HG03354 (cell line): Measurements from ENCODE around the gene CCL4.
A peak's percentile ranks its signal among the peaks of the same experiment; 100 is the strongest.
"Not testable (repeated sequence)": the region's sequence is repeated elsewhere in the genome, so short reads cannot be mapped to it uniquely, and the experiment has no call there.

Experiments
- ATAC-seq: cut with Tn5 transposase; IDR thresholded peaks from one replicate; pipeline ENCODE4 v1.9.1; 2021; ENCODE audit warnings: mild to moderate bottlenecking; ENCODE audit not compliant: unreplicated experiment, poor library complexity, severe bottlenecking

The CCL4 gene

GRCh38 chr17:36087471-36087870 lies 16.2 kb upstream of the CCL4 start:
- not testable (repeated sequence) for ATAC-seq

GRCh38 chr17:36087897-36088572 lies 15.6 kb upstream of the CCL4 start:
- not testable (repeated sequence) for ATAC-seq

DNA sequence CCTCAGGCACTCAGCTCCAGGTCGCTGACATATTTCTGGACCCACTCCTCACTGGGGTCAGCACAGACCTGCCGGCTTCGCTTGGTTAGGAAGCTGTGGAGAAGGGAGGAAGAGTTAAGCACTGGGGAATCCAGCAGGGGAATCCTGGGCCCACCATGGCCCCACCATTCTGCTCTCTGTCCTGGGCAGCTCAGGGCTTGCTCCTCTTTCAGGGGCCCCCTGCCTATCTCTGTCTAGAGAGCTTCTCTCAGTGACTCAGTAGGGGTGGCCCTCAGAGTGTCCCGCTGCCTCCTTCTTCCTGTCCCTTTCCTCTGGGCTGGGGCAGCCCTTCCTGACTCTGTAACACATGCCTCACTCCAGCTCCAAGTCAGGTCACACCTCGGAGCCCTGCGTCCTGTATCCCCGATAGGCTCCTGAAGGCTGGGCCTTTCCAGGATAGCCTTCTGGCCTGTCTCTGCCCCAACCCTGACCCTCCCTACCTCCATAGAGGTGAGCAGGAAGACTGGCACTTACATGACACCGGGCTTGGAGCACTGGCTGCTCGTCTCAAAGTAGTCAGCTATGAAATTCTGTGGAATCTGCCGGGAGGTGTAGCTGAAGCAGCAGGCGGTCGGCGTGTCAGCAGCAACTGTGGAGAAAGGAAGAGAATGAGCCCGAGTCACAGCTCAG lies 14.8 kb upstream of the CCL4 start:
- no peak for ATAC-seq

DNA sequence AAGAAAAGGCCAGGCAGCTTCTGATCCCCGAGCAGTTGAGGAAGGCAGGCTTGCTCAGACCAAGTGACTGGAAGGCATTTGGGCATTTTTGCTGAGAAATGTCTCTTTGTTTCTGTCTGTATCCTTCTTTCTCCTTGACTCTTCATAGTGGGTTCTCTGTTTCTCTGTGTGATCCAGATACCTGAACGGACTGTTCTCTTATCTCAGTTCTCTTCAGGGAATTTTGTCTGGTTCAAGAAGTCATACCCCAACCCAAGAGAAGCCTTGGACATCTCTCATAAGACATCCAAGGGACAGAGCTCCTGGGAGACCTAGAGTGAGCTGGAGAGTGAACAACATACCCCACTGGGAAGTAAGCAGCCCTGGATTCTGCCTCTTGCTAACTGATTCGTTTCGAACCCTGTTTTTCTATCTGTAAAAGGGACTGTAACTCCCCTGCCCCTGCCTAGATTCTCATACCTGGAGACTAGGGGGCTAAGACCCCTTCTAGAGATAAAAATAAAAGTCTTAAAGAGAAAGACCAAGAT lies 14.2 kb upstream of the CCL4 start:
- no peak for ATAC-seq

DNA sequence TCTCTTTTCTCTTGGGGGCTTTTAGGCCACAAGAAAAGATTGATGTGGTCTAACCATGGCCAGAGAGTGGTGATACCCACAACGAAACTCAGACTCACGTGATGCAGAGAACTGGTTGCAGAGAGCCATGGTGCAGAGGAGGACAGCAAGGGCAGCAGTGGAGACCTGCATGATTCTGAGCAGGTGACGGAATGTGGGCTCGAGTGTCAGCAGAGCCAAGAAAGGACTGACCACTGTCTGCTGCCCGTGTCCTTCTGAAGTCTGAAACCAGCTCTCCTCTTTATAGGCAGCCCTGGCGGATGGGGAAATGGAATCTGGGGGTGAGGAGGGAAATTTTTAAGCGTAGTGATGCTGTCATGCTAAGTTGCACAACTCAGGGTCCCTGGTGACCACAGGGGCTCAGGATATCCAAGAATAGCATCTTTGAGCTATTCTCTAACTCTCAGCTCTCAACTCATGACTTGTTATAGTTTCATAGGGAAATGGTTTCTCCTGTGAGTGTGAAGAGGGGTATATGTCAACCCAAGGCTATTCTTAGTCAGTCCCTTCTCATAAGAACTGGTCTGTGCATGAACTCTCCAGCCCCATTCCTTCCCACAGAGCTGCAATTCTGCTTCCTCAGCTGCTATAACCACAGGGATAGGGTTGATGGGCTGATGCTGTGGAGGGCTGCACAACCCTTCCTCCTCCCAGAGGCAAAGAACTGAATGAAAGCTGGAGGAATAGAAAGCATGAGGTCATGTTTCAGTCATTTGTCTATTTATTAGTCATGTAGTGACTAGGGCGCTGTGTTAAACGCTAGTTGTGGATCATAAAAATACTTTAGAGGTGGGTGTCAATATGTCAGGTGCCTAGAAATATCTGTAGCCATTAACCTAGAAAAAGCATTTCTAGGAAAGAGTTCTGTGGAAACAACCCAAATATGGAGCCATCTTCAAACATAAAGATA lies 13.5 kb upstream of the CCL4 start, which contains the start of gene CCL3:
Gene CCL3 (minus strand): TSS at position 256 of the 949 bp plus-strand sequence. CDS start 85 bp downstream, at position 171.
- ATAC-seq = peak; percentile 76

GRCh38 chr17:36092230-36092629 lies 11.4 kb upstream of the CCL4 start:
- ATAC-seq = no peak

DNA sequence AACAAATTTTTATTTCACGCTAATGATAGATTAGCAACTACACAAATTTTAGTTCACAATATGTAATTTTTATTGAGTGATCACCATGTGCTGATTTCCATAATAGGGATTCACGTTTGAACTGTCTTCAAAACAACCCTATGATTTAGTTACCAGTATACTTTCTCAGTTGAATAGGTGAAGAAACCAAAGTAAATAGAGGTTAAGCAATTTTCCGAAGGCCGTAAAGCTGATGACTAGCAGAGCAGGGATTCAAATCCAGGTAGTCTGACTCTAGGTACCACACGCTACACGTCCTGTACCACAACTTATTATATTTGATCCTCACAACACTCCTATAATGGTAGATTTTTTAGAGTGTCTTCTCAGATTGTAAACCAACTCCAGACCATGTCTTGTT lies 10.9 kb upstream of the CCL4 start:
- not testable (repeated sequence) for ATAC-seq

DNA sequence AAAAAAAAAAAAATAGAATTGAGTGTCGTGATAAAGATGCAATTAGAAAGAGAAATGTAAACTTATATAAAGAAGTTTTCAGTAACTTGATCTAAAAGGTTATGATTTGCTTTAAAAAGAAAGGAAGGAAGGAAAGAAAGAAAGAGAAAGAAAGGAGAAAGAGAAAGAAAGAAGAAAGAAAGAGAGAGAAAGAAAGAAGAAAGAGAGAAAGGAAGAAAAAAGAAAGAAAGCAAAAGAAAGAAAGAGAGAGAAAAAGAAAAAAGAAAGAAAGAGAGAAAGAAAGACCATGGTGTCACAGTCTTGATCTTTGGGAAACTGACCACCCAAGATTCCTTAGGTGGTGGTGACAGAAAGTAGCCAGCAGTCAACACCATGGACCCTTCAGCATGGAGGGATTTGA lies 9.4 kb upstream of the CCL4 start:
- ATAC-seq = no peak

- no peak for ATAC-seq
Observed at GRCh38 chr17:36094746-36095145, 8.9 kb upstream of the CCL4 start.

DNA sequence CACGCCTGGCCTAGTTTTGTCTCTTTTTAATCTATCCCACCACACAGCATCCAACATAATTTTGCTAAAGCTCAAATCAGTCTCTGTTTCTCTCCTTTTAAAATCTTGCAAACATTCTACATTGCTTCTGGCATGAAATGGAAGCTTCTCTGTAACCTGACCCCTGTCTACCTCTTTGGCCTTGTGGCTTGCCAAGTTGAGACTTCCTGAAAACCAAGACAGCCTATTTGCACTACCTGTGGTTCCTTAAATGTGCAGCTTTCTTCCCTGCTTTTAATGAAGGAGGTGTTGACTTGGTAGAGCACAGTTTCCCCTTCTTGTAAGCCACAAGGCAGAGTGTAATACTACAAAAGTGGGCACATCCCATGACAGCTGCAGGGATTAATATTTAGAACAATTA lies 7.6 kb upstream of the CCL4 start:
- no peak for ATAC-seq

DNA sequence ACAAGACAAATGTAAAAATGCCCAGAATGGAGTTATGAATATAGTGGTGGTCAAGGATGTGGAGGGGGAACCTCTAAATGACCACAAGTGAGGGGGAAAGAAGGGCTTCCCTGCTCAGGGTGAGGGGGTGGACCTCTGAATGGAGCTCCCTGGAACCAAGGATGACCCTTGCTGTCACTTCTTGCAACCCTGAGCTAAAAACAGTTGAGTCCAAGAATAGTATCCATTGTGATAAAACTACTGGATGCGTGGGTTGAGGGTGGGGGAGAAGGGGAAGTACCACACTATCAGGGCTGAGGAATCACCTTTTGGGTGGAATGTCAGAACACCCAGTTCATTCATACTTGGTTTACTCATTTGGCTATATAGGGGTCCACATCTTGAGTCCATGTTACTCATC lies 4.6 kb upstream of the CCL4 start:
- not testable (repeated sequence) for ATAC-seq

DNA sequence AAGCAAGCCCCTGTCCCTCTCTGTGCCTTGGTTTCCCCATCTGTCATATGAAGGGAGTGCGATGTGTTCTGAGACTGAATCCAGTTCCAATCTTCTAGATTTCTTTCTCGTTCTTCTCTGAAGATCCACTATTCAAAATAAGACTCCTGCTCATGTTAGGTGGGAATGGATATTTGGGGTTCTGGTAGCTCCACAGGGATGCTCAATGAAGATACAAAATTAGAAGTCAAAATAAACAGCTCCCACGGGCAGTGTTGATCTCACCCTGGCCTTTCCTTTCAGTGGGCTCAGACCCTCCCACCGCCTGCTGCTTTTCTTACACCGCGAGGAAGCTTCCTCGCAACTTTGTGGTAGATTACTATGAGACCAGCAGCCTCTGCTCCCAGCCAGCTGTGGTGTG lies 619 bp downstream of the CCL4 start:
- not testable (repeated sequence) for ATAC-seq

GRCh38 chr17:36104701-36105181 lies 1.1 kb downstream of the CCL4 start:
- ATAC-seq = no peak

DNA sequence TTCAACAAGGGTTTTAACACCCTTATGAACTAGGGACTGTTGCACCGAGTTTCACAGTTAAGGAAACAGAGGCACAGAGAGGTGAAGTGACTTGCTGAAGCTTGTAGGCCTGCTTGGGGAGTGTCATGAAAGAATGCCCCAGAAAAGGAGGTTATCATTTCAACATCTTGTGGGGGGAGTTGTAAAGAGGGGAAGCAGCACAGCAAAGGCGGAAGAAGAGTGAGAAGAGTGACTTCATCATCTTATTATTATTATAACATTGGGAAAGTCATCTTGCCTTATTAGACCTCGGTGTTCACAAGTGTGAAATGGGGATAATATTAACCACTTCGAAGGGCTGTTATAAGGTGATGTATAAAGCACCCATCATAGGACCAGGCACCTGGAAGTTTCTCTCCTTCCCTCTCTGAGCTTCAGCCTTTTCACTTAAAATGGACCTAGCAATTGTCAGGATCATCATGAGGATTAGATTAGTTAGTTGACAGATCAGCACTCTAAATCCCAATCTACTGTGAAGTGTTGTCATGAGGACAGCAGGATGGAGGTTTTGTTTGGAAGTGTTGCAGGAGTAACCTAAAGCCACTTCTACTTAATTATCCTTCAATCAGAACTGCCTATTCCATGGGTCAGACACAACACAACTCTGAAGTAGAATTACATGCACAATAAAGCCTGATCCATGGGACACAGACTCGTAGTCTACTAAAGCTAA lies 2.3 kb downstream of the CCL4 start:
- ATAC-seq = no peak

DNA sequence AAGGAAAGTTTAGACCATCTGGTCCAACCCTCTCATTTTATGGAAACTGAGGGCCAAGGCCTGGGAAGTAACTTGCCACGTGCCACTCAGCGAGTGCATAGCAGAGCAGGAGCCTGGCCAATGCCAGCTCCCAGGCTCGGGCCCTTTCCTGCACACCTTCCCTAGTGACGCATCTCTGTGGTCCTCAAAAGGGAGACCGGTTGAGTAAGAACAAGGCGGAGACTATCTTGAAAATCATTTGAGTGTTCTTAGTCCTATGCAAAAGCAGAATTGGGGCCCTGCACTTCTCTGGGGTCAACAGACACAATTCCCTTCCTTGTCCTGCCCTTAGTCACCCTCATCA lies 2.8 kb downstream of the CCL4 start:
- ATAC-seq = no peak

DNA sequence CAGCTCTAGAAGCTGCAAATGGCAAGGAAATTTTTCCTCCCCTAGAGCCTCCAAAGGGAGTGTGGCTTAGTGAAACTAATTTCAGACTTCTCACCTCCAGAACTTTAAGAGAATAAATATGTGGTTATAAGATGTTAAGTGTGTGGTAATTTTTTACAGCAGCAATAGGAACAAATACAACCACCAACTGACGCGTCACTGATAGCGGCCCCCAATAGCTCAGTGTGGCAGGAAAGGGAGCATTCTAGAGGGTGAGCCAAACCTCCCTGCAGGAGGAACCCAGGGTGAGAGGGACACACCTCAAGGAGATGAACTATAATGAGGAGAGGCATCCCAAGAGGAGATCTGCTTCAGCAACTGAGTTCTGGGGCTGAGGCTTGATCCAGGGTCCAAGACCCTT lies 4.0 kb downstream of the CCL4 start:
- no peak for ATAC-seq

GRCh38 chr17:36108265-36108664 lies 4.6 kb downstream of the CCL4 start:
- ATAC-seq = not testable (repeated sequence)

GRCh38 chr17:36111068-36111490 lies 7.5 kb downstream of the CCL4 start:
- no peak for ATAC-seq

DNA sequence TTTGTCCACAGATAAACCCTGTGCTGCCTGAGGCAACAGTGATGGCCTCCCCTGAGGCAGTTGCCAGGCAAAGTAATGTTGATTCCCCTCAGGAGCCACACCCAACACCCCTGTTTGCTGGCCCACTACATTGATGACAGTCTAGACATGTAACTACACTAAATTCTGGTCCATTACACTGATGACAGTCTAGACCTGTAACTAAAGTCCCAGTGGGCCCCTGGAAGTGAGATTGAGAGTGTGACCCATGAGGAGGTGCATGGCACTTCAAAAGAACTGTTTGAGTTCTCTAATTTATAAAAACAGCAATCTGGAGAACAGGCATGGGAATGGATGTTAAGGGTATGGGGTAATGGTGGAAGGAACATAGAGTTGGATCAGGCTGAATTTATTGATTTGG lies 8.9 kb downstream of the CCL4 start:
- ATAC-seq = no peak
